ENCODE results near the gene HDAC3.
"Not testable (repeated sequence)": the region's sequence is repeated elsewhere in the genome, so short reads cannot be mapped to it uniquely, and the experiment has no call there.

Gene HDAC3

DNA sequence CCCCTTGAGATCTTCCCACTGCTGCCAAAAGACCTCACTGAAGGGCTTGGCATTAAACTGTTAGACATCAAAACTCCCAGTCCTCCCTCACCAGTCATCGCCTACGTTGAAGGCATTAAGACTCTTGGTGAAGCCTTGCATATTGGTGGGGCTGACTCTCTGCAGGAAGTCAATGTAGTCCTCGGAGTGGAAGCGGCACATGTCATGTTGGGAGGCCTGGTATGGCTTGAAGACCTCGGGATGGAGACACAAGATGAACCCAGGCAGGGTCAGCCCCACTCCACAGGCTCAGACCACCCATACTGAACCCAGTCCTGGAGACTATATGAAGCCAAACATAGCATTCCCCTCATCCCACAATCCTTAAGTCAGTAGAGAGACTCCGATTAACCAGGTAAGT lies 1.9 kb downstream of the HDAC3 start:
- DNase-seq (ENCODE audit: low read depth) = no peak

DNA sequence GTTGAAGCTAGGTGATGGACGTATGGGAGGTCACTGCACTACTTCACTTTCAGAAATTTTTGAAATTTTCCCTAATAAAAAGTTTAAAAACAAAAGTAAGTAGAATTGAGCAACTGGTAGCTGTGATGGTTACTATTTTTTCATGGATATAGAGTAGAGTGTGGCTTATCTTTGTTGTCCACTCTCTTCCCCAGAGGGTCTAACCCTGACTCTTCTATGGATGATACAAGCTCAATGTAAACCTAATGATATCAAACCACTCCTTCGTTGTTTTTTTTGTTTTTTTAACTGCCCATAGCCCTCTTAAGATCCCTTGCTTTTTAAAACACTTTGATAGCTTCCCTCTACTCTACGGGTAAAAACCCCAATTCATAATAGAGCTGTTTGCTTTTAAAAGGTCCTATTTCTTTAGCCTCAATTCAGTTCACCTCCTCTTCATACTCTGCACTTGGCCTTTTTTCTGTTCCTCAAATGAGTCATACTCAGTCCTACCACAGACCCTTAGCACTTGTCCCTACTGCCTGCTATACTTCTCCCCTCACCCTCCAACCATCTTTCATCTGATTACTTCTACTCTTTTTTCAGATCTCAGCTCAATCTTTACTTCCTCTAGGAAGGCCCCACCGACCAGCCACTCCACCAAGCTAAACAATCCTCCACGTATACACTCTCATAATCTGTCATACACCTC lies 2.6 kb downstream of the HDAC3 start:
- DNase-seq (ENCODE audit: low read depth) = no peak

DNA sequence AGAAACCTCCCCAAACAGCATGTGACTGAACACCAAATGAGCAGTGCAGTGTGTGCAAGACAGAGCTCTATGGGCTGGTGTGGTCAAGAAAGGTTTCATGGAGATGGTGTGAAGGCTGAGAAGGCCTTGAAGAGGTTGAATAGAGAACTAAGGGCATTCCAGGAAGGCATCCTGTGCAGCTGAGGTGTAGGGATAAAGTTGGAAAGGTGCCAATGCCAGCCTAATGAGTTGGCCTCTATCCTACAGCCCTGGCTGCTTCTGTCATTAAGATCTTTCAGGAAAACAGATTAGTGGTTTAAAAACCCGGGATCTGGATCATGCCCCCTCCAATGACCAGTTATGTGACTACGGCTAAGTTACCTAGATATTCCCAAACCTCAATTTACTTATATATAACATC lies 4.0 kb downstream of the HDAC3 start:
- DNase-seq (ENCODE audit: low read depth) = no peak

DNA sequence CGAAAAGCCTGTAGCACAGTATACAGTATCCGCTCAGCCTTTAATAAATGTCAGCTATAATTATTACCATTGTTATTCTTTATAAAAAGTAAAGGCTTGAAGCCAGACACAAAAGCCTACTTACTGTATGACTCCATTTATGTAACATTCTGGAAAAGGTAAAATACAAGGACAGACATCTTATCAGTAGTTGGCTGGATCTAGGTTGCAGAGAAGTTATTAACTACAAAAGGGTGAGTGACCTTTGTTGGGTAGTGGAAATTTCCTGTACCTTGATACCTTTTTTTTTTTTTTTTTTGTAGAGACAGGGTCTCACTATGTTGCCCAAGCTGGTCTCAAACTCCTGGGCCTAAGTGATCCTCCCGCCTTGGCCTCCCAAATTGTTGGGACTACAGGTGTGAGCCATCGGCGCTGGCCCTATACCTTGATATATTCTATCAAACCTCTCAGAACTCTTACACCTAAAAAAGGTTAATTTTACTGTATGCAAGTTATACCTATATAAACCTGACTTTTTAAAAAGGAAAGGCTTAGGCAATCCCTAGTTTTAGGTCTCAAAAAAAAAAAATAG lies 6.0 kb downstream of the HDAC3 start:
- no peak for DNase-seq (ENCODE audit: low read depth)

DNA sequence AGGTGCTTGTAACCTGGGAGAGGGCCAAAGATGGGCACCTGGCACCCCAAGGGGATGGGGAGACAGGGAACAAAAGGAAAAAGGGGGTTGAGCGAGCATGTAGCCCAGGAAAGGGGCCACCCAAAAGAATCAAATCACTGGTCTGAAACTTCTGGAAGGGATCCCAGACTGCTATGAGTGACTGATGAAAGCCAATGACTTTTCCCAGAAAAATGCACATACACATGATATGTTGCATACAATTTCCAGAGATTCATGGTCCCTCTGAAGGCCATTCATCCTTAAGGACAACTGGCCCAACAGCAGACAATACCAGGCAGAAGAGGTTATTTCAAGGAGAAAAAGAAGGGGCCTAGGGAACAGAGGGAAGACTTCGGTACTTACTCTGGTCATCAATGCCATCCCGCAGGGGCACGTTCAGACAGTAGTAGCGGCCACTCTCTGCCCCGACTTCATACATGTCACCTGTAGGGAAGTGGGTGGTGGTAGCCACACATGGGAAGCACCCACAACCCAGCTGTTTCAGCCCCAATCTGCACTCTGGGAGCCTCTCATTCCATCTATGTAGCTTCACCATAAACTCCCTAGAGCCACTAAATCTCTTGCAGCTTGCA lies 8.4 kb downstream of the HDAC3 start:
- DNase-seq (ENCODE audit: low read depth) = no peak

DNA sequence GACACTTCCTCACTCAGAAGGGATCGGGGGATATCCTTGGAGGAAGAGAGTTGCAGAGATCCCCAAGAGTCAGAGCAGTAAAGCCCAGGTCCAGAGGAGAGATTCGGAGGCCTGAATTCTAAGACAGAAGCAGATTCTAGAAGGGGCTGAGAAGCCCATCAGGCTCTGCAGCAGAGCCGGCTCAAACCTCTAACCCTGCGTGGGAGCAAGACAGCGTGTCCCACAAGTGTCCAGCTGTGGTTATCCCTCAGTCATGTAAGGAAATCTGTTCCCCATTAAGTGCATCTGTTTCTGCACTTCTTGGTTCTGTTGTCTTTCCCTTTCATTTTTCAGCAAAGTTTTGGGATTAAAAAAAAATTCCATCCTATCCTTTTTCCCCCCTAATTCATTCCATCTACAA lies 13.0 kb downstream of the HDAC3 start:
- DNase-seq (ENCODE audit: low read depth) = no peak

DNA sequence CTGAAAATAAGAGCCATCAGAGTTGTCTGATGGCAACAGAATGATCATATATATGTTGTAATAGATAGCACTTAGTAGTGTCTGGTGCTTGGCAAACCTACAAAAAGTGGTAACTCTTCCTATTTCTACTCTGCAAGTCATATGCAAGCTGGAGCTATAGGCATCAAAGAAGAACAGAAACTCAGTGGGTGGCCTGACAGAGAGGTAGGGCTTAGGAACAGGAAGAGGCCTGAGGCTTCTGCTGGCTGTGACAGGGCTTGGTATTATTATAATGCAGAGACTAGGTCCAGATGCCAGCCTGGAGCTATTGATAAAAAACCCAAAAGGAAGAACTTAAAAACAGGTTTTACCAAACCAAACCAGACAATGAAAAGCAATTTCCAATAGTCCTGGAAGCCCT lies 13.5 kb downstream of the HDAC3 start:
- no peak for DNase-seq (ENCODE audit: low read depth)

DNA sequence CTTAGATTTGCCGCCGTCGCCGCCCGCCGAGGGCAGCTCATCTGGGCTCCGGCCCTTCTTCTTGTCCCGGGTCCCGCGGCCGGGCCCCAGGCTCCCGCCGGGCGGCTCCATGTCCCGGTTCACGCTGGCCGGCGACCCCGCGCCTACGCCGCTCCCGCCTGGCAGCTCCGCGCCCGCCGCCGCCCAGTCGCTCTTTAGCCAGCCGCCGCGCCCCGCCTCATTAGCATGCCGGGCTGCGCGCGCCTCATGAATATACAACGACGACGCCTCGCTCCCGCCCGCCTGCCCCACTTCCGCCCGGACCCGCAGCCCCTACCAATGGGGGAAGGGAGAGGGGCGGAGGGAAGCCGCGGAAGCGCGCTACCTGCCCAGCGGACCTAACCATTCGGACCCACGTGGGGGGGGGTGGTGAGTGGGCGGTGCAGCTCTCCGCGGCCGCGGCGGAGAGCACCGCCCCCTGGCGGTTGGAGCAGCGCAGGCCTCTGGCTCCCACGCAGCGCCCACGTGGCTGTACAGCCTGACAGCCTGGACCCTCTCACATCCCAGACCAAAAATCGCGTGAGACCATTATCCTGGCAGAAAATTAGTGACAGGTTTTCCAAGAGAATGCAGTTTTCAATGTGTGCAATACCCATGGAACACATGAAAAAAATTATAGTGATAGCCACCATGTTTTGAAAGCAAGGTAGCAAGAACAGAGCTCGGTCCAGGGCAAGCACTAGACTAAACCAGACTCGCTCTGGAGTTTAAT lies 17.7 kb downstream of the HDAC3 start, which contains the start of gene DIAPH1:
Gene DIAPH1 (minus strand): TSS at position 197 of the 751 bp plus-strand sequence. CDS start 86 bp downstream, at position 111.
- DNase-seq (ENCODE audit: low read depth) = peak; percentile 89

DNA sequence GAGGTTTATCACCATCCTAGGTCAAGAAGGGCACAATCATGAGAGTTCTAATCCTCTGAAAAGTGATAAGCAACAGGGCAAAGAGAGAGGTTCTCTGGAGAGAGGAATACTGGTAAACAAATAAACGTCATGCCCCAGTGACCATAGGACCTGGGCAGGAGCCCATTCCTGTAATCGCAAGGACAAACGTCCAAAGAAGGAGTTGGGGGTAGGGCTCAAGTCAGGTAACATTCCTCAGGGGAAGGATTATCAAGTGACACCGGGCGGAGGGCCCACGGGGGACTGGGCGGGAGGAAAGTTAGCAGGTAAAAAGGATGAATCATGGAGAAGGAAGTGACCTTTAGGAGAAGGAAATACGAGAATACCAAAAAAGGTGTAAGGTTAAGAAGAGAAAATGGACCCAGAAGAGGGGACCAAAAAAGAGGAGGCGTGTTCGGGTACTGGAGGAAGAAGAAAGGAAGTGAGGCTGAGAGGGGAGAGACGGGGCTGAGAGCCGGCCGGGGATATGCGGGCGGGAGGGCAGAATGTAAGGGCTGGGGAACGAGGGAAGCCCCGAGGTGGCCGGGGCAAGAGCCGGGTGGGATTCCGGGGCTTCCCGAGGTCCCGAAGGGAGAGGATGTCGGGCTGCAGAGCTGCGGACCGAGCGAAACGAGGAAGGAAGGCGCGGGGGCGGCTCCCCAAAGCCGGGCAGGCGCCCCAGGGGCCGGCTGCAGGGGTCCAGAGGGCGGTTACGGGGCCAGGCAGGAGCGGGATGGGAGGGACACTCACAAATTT lies 18.4 kb downstream of the HDAC3 start:
- DNase-seq (ENCODE audit: low read depth) = no peak

DNA sequence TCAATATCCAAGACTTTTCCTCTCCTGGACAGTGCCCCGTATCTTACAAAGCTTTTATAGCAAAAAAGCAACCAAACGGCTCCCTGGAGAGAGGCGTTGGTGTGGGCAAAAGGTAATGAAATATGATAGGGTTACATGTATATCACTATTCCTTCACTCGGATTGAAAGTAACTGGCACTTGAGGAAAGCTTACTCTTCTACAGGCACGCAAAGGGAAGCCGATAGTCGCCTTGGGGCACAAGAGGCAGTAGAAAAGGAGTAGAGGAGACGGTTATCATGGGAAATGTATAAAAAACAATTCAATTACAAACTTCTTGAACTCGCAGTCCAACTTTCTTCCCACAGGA lies 19.0 kb downstream of the HDAC3 start:
- DNase-seq (ENCODE audit: low read depth) = no peak

DNA sequence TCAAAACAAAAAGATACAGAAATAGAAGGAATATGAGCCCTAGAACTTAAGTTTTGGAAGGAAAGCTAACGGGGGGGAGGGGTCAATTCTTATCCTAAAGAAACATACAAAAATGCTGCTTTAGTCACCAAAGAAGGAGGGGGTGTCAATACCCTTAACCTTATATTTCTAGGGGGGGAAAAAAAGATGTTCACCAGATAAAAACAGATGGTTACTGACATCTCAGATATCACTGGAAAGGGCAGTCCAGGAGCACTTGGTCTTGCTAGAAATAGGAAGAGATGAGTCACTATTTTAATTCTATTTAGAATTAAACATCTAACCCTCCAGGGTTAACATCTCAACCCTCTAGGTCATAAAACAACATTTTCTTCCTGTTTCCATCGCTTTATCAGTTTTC lies 19.5 kb downstream of the HDAC3 start:
- no peak for DNase-seq (ENCODE audit: low read depth)

DNA sequence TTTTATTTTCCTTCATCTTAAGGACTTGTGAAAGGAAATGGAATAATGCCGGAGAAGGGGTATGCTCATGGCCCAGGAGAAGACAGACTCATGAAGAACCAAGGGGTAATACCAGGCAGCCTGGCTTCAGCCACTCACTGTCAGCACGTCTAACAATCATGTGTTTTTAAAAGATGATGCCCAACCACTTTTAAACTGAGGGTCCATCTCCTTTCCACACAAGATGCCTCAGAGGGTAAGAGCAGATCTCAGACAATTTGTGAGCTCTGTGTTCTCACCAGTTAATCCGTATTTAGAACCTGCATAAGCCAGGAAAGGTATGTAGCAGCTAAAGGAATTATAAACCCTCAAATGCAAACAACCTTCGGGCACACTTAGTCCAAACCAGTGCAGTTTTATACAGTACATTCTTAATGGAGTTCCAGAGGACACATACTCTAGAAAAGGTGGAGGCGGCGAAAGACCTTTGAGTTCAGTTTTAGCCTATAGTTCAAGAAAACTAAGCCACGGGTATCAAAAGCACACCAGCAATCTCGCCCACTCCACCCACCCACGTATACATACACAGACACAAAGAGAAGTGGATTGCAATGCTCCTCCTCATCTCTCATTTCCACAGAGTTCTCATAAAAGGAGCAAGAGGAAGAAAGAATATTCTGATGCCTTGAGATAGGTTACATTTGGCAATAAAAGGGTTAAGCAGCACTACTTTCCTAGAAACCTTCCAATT lies 20.5 kb downstream of the HDAC3 start:
- DNase-seq (ENCODE audit: low read depth) = no peak

DNA sequence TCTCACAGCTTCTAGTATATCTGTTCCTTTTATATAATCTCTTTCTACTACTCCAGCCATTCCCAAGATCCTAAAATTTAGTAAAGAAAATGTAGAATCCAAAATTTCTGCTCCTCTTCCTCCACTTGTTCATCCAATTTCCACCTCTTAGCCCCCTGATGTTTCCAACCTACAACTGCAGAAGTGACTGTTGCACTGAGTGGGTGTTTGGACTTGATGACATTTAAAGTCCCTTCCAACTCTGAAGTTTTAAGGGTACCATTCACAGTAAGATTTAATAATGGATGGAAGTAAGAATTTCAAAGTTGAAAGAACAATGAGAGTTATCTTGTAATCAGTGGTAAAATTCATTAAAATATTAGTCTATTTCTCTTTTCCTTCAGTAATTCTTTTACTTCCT lies 23.3 kb downstream of the HDAC3 start:
- no peak for DNase-seq (ENCODE audit: low read depth)

DNA sequence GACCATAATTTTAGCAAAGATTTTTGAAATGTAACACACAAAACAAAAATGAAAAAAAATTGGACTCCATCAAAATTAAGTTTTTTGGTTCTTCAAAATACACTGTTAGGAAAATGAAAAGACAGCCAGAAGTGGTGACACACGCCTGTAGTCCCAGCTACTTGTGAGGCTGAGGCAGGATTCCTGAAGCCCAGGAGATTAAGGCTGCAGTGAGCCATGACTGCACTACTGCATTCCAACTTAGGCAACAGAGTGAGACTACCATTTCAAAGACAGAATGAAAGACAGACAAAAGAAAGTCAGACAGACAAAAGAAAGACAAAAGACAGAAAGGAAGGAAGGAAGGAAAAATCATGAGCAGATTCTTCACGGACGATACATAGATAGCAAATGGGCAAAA lies 25.4 kb downstream of the HDAC3 start:
- no peak for DNase-seq (ENCODE audit: low read depth)

DNA sequence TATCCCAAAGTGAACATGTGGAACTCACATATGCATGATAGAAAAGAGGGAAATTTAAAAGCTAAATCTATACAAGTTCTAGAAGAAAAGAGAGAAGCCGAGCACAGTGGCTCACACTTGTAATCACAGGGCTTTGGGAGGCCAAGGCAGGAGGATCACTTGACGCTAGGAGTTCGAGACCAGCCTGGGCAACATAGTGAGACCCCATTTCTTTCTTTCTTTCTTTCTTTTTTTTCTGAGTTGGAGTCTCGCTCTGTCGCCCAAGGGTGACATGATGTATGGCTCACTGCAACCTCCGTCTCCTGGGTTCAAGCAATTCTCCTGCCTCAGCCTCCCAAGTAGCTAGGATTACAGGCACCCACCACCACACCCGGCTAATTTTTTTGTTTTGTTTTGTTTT lies 26.7 kb downstream of the HDAC3 start:
- not testable (repeated sequence) for DNase-seq (ENCODE audit: low read depth)

DNA sequence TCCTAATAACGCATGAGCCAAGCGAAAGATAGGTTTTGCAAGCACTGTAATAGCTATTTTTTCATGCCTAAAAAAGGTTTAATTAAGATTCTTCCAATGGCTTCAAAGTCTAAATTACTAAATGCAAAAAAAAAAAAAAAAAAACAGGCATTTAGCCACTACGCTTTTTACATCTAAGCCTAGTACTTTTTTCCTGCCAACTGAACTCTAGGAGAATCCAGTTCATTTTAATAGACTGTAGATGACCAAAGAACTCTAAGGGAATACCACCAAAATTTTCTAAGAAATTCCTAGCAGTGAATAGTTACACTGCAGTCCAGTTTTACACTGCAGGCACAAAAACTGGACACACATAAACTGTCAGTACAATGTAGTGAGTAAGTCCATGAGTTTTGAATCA lies 27.6 kb downstream of the HDAC3 start:
- no peak for DNase-seq (ENCODE audit: low read depth)

DNA sequence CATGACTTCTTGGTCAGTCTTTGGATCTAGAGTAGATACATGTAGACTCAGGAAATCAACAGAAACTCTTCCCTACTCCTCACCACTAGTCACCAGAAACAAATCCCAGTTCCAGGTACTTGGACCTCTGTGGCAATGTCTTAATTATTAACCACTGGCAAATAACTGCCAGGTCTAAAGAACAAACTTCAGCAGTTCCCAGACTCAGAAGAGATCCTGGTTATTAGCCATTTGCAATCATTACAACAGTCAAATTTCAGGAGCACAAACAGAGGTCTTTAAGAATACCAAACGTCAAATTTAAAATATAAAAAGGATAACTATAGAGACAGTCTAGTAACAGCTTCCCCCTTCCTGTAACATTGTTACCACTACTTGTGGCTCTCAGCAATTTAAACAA lies 28.1 kb downstream of the HDAC3 start:
- no peak for DNase-seq (ENCODE audit: low read depth)

DNA sequence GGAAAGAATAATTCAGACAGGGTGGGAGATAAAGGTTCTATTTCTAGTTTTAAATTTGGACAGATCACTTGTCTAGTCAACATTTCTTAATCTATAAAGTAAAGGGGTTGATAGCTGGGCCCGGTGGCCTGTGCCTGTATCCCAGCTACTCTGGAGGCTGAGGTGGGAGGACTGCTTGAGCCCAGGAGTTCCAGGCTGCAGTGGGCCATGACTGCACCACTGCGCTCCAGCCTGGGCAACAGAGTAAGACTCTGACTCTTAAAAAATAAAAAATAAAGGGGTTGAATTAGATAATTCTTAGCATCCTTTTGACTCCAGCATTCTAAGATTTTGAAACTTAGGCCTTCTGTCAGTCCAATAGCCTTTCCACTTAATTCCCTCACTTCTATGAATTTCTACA lies 28.6 kb downstream of the HDAC3 start:
- DNase-seq (ENCODE audit: low read depth) = no peak

DNA sequence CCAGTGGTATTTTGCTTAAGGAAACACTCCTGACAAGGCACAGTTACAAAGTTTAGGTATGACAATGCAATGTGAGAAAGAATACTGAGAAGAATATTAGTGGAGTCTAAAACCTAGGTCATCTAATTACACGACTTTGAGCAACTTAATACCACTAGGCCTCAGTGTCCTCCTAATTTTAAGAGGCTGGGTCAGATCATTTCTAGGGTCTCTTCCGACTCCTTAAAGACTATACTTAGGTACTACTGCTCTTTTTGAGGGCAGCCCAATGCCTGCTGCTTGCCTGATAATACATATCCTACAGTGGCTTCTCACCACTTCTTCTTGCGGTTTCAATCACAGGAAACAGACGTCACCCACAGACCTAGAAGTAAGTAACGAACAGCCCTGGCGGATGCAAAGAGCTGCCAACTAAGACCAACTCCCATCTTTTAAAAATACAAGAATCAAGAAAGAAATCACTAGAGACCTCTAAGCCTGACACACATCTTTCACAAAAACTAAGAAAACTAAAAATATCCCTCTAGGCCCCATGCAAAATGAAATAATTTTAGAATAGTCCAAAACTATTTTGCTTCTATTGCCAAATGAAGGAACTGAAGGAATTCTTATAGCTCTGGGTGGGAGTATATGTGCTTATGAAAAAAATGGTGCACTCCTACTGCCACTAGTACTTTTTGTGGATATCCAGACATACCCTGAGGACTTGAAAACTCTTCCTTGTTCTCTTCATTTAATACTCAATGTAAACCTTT lies 30.9 kb downstream of the HDAC3 start:
- no peak for DNase-seq (ENCODE audit: low read depth)

DNA sequence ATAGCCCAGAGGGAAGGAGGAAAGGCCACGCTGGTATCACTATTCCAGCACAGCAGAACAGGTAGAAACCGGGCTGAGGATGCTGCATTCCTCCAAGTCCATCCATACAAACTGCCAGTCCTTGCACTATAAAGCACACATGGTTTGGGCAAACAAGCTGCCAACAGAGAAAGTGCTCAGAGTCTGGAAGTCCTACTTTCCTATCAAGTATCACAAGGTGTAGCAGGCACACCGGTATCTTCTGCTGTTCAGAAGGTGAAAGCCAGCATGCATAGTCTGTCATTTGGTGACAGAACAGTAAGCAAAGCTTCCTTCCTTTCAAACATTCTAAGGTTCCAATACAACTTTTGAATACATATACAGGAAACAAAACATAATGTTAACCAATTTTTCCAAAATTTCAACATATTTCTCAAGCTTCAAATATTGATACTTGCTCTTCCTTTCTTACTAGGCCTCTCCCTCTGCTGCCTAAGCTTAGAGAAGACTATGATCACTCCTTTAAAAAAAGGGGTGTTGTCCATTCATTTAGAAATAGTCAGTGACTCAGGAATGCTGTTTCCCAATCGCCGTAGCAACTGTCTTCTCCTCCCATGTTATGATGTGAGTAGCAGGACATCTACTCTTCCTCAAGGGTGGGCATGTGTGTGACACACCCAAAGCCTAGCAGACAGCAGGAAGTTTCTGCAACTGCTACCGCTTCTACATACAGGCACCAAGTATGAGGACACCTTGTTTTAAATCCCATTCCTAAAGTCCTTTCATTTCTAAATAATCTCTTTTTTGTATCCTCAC lies 32.5 kb downstream of the HDAC3 start:
- peak; percentile 92 for DNase-seq (ENCODE audit: low read depth)

Measured in GM04504 (cell line).